ENCODE measurements around the gene PRPF6. TPM values are rescaled to one million over a fixed set of nuclear protein-coding genes. Genes with fewer than 3 reads are reported as not detected.

PRPF6 gene
- total and polyA plus RNA-seq, 2 donors from 2014 or later = 51.3 to 73.3 TPM

GRCh38 chr20:63946986-63947637 is 33.8 kb upstream of the PRPF6 start:
- Histone ChIP-seq H3K27ac (ENCODE audit: low read depth in 2 of 2, low read length in 2 of 2) (no peak overlapping the region), H3K9me3 (ENCODE audit: control insufficient read depth in 2 of 3, insufficient read depth in 1 of 3, low read length in 3 of 3) (no peaks in the 10 kb centered on the region), H3K27me3 (ENCODE audit: control insufficient read depth, insufficient read depth, low read length) (no peaks in the 10 kb centered on the region), H3K36me3 (ENCODE audit: control insufficient read depth in 2 of 3, insufficient read depth in 3 of 3, low read length in 3 of 3) (peaks cover 0 to 17% (median 7%) of the 10 kb centered on the region in 3 donors), H3K4me1 (ENCODE audit: control insufficient read depth in 2 of 3, insufficient read depth in 2 of 3, low read depth in 1 of 3, low read length in 3 of 3) (peaks cover 4 to 37% (median 14%) of the 10 kb centered on the region in 3 donors), H3K4me3 (ENCODE audit: low read length in 3 of 3) (no peak overlapping the region), H3K9ac (ENCODE audit: low read length in 3 of 3) (no peak overlapping the region)
- intact Hi-C loops (cut with DNase I) = no loop called here
- FAIRE-seq (no peak), DNase-seq (peak in 1 of 5 donors; percentile 77)
- TF ChIP-seq, protein P1, sequence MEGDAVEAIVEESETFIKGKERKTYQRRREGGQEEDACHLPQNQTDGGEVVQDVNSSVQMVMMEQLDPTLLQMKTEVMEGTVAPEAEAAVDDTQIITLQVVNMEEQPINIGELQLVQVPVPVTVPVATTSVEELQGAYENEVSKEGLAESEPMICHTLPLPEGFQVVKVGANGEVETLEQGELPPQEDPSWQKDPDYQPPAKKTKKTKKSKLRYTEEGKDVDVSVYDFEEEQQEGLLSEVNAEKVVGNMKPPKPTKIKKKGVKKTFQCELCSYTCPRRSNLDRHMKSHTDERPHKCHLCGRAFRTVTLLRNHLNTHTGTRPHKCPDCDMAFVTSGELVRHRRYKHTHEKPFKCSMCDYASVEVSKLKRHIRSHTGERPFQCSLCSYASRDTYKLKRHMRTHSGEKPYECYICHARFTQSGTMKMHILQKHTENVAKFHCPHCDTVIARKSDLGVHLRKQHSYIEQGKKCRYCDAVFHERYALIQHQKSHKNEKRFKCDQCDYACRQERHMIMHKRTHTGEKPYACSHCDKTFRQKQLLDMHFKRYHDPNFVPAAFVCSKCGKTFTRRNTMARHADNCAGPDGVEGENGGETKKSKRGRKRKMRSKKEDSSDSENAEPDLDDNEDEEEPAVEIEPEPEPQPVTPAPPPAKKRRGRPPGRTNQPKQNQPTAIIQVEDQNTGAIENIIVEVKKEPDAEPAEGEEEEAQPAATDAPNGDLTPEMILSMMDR (IDR thresholded peaks at IDR 0.05; ENCODE audit: borderline replicate concordance, extremely low read depth, insufficient read depth) = no peak

- FAIRE-seq (no peak), DNase-seq (peak in 1 of 5 donors; percentile 82)
- intact Hi-C loops (cut with DNase I) = no loop called here
- TF ChIP-seq, protein P1 (IDR thresholded peaks at IDR 0.05; ENCODE audit: borderline replicate concordance, extremely low read depth, insufficient read depth) = no peak
- H3K9me3 ChIP-seq (ENCODE audit: control insufficient read depth in 2 of 3, insufficient read depth in 1 of 3, low read length in 3 of 3) = no peaks in the 10 kb centered on the region
- peak overlapping the region in 1 of 2 donors; percentile 95 for H3K27ac ChIP-seq (ENCODE audit: low read depth in 2 of 2, low read length in 2 of 2)
- H3K27me3 ChIP-seq (ENCODE audit: control insufficient read depth, insufficient read depth, low read length) = no peaks in the 10 kb centered on the region
- H3K4me3 ChIP-seq (ENCODE audit: low read length in 3 of 3) = no peak overlapping the region
- peaks cover 4 to 43% (median 14%) of the 10 kb centered on the region in 3 donors for H3K4me1 ChIP-seq (ENCODE audit: control insufficient read depth in 2 of 3, insufficient read depth in 2 of 3, low read depth in 1 of 3, low read length in 3 of 3)
- H3K9ac ChIP-seq (ENCODE audit: low read length in 3 of 3) = no peak overlapping the region
- H3K36me3 ChIP-seq (ENCODE audit: control insufficient read depth in 2 of 3, insufficient read depth in 3 of 3, low read length in 3 of 3) = peaks cover 0 to 17% (median 7%) of the 10 kb centered on the region in 3 donors
These were observed 33.1 kb upstream of the PRPF6 start for GRCh38 chr20:63947638-63948456.

DNA sequence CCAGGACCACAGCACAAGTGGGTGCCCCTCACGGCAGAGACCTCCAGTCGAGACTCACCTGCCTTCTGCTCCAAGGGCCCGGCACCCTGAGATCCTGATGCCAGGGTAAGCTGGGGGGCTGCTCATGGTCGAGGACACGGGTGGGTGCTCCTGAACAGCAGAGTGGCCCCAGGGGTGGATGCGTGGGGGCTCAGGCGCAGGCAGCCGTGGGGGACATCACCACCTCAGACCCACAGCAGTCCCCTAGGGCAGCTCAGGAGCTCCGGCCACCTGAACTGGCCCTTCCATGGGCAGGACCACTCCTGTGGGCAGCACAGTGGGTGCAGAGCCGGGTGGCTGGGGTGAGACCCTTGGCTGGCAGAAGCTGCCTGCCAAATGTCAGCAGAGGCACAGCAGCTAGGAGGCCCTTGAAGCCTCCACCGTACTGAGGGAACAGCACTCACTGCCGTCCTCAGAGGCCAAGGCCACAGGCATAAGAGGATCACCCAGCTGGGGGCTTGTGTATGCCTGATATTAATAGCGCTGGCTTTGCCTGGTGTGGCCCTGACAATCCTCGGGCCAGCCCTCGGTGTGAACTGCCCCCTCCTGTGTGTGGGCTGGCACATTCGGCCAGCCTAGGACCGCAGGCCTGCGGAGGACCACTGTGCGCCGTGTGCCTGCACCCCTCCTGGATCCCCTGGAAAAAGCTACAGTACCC is 30.1 kb upstream of the PRPF6 start:
- no peak for FAIRE-seq
- no peak overlapping the region for H3K9ac ChIP-seq (ENCODE audit: low read length in 3 of 3)
- peak in 1 of 5 donors; percentile 77 for DNase-seq

More for the DNA sequence above, 30.1 kb upstream of the PRPF6 start:
- Histone ChIP-seq H3K27me3 (ENCODE audit: control insufficient read depth, insufficient read depth, low read length) (no peaks in the 10 kb centered on the region), H3K9me3 (ENCODE audit: control insufficient read depth in 2 of 3, insufficient read depth in 1 of 3, low read length in 3 of 3) (no peaks in the 10 kb centered on the region), H3K4me1 (ENCODE audit: control insufficient read depth in 2 of 3, insufficient read depth in 2 of 3, low read depth in 1 of 3, low read length in 3 of 3) (peaks cover 4 to 59% (median 14%) of the 10 kb centered on the region in 3 donors), H3K36me3 (ENCODE audit: control insufficient read depth in 2 of 3, insufficient read depth in 3 of 3, low read length in 3 of 3) (no peaks in the 10 kb centered on the region), H3K27ac (ENCODE audit: low read depth in 2 of 2, low read length in 2 of 2) (peak overlapping the region; percentile 53 to 57), H3K4me3 (ENCODE audit: low read length in 3 of 3) (no peak overlapping the region)
- TF ChIP-seq, protein P1 (IDR thresholded peaks at IDR 0.05; ENCODE audit: borderline replicate concordance, extremely low read depth, insufficient read depth) = no peak
- intact Hi-C loops (cut with DNase I) = no loop called here
